ENCODE data around the gene TRMT2A.

TRMT2A gene

DNA sequence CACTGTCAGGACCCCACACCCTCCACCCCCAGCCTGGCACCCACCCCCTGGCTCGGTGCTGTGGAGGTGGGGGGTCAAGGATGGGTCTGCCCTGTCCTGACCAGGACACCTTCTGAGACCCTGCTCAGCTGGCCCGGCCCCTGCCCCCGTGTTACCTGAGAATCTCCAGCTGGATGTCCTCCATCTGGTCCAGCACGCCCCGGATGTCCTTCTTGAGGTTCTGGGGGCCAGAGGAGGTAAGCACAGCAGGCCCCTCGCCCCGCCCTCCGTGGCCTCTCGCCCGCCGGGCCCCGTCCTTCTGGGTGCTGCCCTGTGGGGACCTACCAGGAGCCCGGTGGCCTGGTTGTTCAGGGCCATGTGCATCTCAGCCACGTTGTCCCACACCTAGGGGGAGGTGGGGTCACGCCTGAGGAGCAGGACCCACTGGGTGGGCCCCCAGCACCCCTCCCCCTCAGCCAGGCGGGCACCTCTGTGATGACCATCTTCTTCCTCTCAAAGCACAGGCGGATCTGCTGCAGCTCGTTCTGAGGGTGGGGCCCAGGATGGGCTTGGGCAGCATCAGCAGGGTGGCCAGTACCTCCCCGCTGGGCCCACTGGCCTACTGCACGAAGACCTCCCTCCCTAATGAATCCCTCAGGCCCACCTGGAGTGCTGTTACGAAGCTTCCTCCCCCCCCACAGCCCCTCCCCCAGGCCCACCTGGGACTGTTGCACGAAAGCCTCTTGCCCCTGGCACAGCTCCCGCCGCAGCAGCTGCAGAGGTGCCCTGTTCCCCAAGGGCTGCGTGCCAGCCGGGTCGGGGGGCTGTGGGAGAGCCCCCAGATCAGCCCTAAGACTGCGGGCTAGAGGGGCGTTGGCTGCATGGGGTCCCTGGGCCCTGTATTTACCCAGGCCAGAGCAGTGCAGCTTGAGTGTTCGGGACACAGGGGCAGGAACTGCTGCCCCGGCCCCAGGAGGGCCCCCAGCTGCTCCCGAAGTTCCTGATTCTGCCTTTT is 32.5 kb upstream of the TRMT2A start:
- no peak for DNase-seq

DNA sequence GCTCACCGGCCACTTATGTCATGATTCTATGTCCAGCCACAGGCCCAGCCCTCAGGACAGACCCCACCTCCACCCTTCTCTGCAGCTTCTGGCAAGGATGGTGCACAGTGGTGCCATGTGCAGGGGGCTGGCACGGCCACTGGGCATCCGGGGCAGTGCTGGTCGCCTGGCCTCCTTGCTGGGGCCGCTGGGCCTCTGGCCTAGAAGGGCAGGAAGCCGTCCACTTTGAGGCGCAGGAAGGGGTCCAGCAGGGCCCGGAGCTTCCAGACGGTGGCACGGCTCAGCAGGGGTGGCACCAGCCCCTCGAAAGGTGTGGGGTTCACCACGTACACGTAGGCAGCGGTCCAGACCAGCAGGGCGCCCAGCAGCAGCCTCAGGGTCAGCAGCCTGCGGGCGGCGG is 31.4 kb upstream of the TRMT2A start:
- no peak for DNase-seq

- no peak for DNase-seq
Observed at GRCh38 chr22:20147237-20147988, 30.4 kb upstream of the TRMT2A start.

GRCh38 chr22:20146777-20147176 is 29.8 kb upstream of the TRMT2A start:
- no peak for DNase-seq

DNA sequence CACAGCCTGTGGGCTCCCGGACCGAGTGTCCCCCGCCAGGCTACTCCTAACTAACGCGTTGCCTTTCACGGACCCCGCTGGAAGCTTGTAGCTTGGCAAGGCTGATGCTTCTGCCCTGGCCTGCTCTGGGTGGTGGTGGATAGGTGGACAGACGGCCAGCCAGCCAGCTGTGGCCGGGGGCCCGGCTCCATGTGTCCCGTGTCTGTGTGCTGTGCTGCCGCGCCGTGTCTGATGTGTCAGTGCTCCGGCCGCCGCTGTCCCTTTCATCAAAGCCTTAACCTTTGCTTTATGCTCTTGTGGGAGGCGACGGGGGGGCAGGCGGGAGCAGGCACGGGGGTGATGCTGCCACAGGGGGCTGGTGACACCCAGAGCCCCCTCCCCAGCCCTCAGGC is 28.8 kb upstream of the TRMT2A start:
- DNase-seq: no peak

DNA sequence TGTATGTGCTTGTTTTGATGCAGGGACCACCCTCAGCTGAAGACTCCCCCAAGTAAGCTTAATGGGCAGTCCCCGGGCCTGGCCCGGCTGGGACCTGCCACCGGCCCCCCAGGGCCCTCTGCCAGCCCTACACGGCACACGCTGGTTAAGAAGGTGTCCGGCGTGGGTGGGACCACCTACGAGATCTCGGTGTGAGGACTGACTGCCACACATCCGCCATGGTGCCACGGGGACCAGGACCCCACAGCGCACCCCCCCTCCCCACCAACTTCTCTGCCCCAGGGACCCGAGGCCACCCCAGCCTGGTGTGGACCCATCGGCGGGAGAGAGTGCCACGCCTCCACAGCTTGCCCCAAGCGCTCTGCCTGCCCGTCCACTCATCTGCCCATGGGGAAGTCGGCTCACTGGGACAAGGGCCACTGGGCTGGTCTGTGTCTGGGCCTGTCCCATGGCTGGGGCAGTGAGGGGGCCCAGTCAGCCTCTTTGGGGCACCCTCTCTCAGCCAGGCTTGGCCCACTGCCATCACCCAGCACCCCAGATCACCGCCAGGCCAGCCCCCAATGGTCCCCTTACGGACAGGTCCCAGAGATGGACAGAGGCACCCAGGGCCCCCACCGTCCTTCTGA is 28.3 kb upstream of the TRMT2A start:
- DNase-seq: no peak

GRCh38 chr22:20143883-20144665 is 27.0 kb upstream of the TRMT2A start:
- DNase-seq: no peak

- no peak for DNase-seq
Observed at GRCh38 chr22:20142711-20143621, 25.9 kb upstream of the TRMT2A start.

DNA sequence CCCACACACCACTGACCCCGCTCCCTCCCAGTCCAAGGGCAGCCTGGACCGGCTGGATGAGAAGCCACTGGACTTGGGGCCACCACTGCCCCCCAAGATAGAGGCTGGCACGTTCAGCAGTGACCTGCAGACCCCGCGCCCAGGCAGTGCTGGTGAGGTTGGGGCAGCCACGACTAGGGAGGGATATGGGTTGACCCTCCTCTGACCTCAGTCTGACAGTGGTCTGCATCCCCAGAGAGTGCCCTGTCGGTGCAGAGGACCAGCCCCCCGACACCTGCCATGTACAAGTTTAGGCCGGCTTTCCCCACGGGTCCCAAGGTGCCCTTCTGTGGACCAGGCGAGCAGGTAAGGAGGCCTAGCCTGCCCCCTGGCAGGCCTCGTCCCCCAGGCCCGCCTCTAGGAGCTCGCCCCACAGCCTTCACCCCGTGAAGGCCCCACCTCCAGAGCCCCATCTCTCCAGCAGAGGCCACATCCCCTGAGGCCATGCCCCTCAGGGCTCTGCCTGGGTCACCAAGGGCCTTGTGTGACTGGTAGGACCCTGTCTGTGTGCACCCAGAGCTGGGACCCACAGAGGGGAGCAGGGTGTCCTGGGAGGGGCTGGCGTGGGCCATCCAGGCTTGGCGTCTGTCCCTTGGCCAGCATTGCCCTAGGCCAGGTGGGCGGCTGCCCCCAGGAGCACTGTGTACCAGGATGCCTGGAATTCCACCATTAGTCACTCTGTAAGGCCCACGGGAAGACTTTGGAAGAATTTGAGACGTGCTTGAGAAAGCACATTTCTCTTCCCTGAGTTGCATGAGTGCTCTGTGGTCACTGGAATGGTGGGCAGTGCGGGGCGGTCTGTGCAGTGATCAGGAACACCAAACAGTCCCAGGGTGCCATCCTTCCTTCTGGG is 24.4 kb upstream of the TRMT2A start:
- DNase-seq: no peak

DNA sequence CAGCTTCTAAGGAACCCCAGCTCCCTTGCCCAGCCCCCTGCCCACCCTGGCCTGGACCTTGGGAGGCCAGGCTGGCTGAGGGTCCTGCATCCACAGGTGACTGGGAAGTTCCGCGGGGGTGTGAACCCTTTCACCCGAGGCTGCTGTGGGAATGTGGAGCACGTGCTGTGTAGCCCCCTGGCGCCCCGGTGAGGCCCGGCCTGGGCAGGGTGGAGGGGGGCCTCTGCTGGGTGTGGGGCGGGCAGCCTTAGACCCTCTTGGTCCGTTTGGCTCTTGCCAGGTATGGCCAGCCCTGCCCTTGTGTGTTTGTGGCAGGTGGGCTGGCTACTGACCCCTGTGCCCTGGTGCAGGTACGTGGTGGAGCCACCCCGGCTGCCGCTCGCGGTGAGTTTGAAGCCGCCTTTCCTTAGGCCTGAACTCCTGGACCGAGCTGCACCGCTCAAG is 23.5 kb upstream of the TRMT2A start:
- no peak for DNase-seq

GRCh38 chr22:20140107-20140445 is 23.1 kb upstream of the TRMT2A start:
- no peak for DNase-seq

GRCh38 chr22:20139391-20140106 is 22.5 kb upstream of the TRMT2A start:
- DNase-seq: no peak

- DNase-seq: no peak
Observed at GRCh38 chr22:20138868-20139267, 21.8 kb upstream of the TRMT2A start.

GRCh38 chr22:20138417-20138738 is 21.4 kb upstream of the TRMT2A start:
- DNase-seq: no peak

DNA sequence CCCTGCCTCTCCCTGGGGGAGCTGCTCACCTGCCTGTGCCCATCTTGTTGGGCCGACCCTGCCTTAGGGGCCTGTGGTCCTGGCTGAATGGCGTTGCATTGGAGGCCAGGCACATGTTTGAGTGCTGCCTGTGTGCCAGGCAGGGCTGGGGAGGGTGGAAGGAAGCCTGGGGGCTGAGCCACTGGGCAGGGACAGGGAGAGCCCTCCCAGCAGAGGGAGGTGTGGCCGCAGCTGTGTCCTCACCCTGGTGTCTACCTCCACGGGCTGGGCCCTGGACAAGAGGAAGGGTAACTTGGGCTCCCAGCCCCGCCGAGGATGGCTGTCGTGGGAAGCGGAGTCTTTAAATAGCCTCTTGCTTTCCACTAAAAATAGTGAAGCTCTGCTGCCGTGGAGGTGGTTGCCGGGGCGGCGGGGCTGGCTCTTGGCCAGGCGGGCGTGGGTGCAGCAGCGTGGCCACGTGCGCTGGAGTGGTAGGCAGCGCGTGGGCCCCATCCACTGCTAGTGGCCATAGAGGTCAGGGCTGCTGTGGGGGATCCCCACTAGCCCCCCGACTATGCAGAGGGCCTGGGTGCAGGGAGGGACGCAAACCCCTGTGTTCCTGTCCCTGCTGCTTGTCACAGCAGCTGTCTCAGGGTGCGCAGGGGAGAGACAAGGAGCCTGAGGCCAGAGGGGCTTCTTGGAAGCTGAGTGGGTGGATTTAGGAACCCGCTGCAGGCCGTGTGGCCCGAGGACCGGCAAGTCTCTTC is 20.8 kb upstream of the TRMT2A start:
- no peak for DNase-seq

DNA sequence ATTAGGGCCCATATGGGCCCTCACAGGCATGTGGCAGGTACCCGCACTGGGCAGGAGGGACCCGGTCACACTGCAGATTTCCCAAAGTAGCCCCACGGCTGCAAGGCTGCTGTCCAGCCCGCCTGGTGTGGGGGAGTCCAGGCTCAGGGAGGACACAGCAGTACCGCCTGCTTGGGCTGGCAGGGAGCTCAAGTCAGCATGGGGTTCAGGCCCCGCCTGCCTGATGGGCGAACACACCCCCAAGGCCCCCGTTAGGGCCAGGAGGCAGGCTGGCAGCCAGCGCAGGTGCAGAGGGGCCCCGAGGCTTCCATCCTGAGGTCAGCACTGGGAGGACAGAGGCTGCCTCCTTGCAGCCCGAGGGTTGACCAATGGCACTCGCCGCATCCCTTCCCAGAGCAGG is 20.1 kb upstream of the TRMT2A start:
- DNase-seq: no peak

DNA sequence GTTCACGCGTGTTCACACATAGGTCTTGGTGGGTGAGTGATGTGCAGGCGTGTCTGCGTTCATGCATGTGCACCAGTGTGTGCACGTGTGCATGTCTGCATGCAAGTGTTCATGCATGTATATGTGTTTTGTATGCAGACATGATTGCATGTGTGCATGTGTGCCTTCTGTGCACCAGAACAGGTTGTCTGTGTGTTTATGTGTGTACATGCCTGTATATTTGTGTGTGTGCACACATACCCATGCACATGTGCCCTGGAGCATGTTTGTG is 19.5 kb upstream of the TRMT2A start:
- DNase-seq: no peak

GRCh38 chr22:20135806-20136602 is 19.0 kb upstream of the TRMT2A start:
- DNase-seq: no peak

DNA sequence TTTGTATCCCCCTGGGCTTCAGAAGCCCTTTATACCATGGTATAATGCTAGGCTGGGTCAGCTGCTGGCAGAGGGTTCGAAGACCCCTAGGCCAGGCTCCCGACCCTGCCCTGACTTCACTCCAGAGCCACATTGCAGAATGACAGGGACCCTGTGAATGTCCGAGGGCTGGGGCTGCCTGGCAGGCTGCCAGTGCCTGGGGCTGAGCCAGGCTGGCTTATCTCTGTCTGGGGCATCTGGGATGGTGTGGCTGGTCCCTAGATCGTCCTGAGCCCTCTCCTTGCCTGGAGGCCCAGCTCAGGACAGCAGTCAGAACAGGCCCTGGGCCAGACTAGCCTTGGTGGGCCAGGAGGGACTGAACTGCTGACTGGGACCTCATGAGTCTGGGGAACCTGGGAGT is 18.2 kb upstream of the TRMT2A start:
- no peak for DNase-seq
